Body of pancreas (tissue), 4 donors: Measurements from ENCODE around the gene AKT1. TPM values are rescaled to one million over a fixed set of nuclear protein-coding genes. Genes with fewer than 3 reads are reported as not detected.

Experiments
- ATAC-seq: fragments of 150-250 bp; one replicate; pipeline ENCODE4 v1.9.1; 2016
- DNase-seq, 4 donors: peaks; one replicate each; pipeline ENCODE4 v3.0.0-alpha.2; 2019
- H3K27ac ChIP-seq, 4 donors: fragments of 200-600 bp; sonication (generic); 1 replicate in 3 of 4; 2 replicates in 1 of 4; pipeline versions ENCODE4 v1.5.1 to v1.6.1; 2016 to 2019; ENCODE audit warnings: mild to moderate bottlenecking in 1 of 4, mixed read lengths in 1 of 4, moderate library complexity in 1 of 4
- H3K27me3 ChIP-seq, 2 donors: fragments of 200-600 bp; sonication (generic); one replicate each; pipeline ENCODE4 v1.6.0; 2016; ENCODE audit warnings: mild to moderate bottlenecking in 1 of 2
- H3K36me3 ChIP-seq, 2 donors: fragments of 200-600 bp; sonication (generic); replicated peaks in 1 of 2; 2 replicates each; pipeline ENCODE4 v1.5.1; 2016; ENCODE audit warnings: low read depth in 2 of 2; ENCODE audit not compliant: insufficient read depth in 1 of 2
- H3K4me1 ChIP-seq: fragments of 200-600 bp; sonication (generic); one replicate; pipeline ENCODE4 v1.6.0; 2016
- H3K4me3 ChIP-seq, 2 donors: fragments of 200-600 bp; sonication (generic); 1 replicate in 1 of 2; 2 replicates in 1 of 2; pipeline ENCODE4 v1.5.1; 2016 to 2019
- H3K9me3 ChIP-seq, 3 donors: fragments of 200-600 bp; sonication (generic); 1 replicate in 2 of 3; 2 replicates in 1 of 3; pipeline ENCODE4 v1.5.1; 2016
- POLR2A ChIP-seq, 3 donors: fragments of 450-650 bp; IDR thresholded peaks; one replicate each; pipeline ENCODE4 v1.6.1; 2016; ENCODE audit warnings: antibody characterized with exemption in 3 of 3, mild to moderate bottlenecking in 2 of 3
- WGBS, 2 donors: methylation state at CpG; one replicate each; pipeline ENCODE4 v1.1.5; 2017; 5-methylcytosine and 5-hydroxymethylcytosine counted together
- intact Hi-C: fragments of 100-400 bp; cut with DNase I; formaldehyde crosslinking; loops from one replicate; pipeline ENCODE4 v1.15.1; 2023
- total RNA-seq, 2 donors: library from RNA; depleted of rRNA; stranded (reverse); fragments of >200 nt; gene quantifications; one replicate each; pipeline ENCODE4 v1.1.0, GENCODE V29; 2016
- TF ChIP-seq, protein P1 (sequence below), 7 experiments: fragments of 450-650 bp in 4 of 7; fragments of 200-600 bp in 3 of 7; sonication (generic) in 3 of 7; IDR thresholded peaks; one replicate each; pipeline ENCODE4 v1.5.1; 2016 to 2019; ENCODE audit warnings: antibody characterized with exemption in 7 of 7

Gene AKT1
- total RNA-seq, 2 donors from 2014 or later, result 74.2 to 151 TPM

DNA sequence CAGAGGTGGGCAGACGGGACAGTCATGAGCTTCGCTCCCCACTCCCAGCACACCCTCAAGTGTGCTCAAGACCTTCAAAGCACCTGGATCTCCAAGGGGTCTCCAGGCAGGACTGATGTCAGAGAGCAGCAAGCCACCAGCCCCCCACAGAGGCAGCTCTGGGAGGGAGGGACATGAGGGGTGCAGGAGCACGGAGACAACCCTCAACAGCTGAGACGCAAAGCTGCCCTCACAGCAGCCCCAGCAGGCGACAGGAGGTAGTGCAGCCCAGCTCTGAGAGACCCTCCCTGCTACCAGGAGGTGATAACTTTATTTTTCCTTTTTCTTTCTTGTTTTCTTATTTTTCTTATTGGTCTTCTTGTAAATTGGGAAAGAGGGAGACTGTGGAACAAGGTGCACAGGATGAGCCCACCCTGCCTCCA is 24.7 kb downstream of the AKT1 start:
- TF ChIP-seq, protein P1, sequence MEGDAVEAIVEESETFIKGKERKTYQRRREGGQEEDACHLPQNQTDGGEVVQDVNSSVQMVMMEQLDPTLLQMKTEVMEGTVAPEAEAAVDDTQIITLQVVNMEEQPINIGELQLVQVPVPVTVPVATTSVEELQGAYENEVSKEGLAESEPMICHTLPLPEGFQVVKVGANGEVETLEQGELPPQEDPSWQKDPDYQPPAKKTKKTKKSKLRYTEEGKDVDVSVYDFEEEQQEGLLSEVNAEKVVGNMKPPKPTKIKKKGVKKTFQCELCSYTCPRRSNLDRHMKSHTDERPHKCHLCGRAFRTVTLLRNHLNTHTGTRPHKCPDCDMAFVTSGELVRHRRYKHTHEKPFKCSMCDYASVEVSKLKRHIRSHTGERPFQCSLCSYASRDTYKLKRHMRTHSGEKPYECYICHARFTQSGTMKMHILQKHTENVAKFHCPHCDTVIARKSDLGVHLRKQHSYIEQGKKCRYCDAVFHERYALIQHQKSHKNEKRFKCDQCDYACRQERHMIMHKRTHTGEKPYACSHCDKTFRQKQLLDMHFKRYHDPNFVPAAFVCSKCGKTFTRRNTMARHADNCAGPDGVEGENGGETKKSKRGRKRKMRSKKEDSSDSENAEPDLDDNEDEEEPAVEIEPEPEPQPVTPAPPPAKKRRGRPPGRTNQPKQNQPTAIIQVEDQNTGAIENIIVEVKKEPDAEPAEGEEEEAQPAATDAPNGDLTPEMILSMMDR (IDR thresholded peaks at IDR 0.05), result peak in 6 of 7 experiments; percentile 7 to 56 (median 26)
- no peak for TF ChIP-seq POLR2A (IDR thresholded peaks at IDR 0.05)
- H3K27ac ChIP-seq, result no peak overlapping the region
- peaks cover 9 to 13% of the 10 kb centered on the region in 2 donors for H3K36me3 ChIP-seq
- no peak overlapping the region for H3K4me3 ChIP-seq
- WGBS, 2 donors, result 94 to 98% methylated on average over 5 of the region's 5 CpGs
- ATAC-seq (no peak), DNase-seq (no peak)
- no peaks in the 10 kb centered on the region for H3K27me3 ChIP-seq
- intact Hi-C loops, result loop anchor here (5.0 kb wide), 1 partner anchor 51 kb away; no protein-coding TSS in a partner anchor
- peaks cover 38% of the 10 kb centered on the region for H3K4me1 ChIP-seq
- no peaks in the 10 kb centered on the region for H3K9me3 ChIP-seq

DNA sequence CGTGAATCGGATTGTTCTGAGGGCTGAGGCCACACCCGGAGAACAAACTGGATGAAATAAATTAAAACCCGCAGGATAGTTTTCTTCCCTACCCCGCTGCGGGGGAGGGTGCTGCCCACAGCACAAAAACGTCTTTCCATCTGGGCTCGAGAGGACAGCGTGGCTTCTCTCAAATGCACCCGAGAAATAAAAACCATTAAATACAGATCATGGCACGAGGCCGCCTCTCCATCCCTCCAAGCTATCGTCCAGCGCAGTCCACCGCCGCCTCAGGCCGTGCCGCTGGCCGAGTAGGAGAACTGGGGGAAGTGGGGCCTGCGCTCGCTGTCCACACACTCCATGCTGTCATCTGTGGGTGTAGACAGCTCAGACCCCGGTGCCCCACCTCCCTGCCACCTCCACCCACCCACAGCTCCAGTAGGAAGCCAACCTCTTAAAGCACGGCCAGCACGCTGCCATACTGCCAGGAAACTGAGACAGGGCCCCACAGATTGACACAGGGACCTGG is 25.4 kb downstream of the AKT1 start:
- Histone ChIP-seq H3K27me3 (no peaks in the 10 kb centered on the region), H3K4me1 (peaks cover 30% of the 10 kb centered on the region), H3K9me3 (no peaks in the 10 kb centered on the region), H3K36me3 (peaks cover 9 to 13% of the 10 kb centered on the region in 2 donors), H3K4me3 (no peak overlapping the region), H3K27ac (no peak overlapping the region)
- intact Hi-C loops, result loop anchor here (5.0 kb wide), 1 partner anchor 52 kb away; no protein-coding TSS in a partner anchor
- TF ChIP-seq, protein P1 (IDR thresholded peaks at IDR 0.05), result no peak
- no peak for TF ChIP-seq POLR2A (IDR thresholded peaks at IDR 0.05)
- WGBS, 2 donors, result 86 to 87% methylated on average over 18 to 20 of the region's 24 CpGs
- DNase-seq (no peak), ATAC-seq (no peak)

GRCh38 chr14:104769324-104770071 is 26.1 kb downstream of the AKT1 start:
- no peak overlapping the region for H3K27ac ChIP-seq
- ATAC-seq, result no peak

GRCh38 chr14:104768437-104769323 is 26.9 kb downstream of the AKT1 start:
- peaks cover 9 to 13% of the 10 kb centered on the region in 2 donors for H3K36me3 ChIP-seq
- peaks cover 16% of the 10 kb centered on the region for H3K4me1 ChIP-seq
- no peak for TF ChIP-seq POLR2A (IDR thresholded peaks at IDR 0.05)
- TF ChIP-seq, protein P1 (IDR thresholded peaks at IDR 0.05), result peak; percentile 87 to 95 (median 92)
- H3K4me3 ChIP-seq, result no peak overlapping the region
- intact Hi-C loops, result no loop called here
- no peaks in the 10 kb centered on the region for H3K27me3 ChIP-seq
- WGBS, 2 donors, result 13 to 47% methylated on average over 3 to 23 of the region's 25 CpGs
- no peaks in the 10 kb centered on the region for H3K9me3 ChIP-seq
- DNase-seq (peak; percentile 90 to 94 (median 92)), ATAC-seq (peak; percentile 94)
- H3K27ac ChIP-seq, result peak overlapping the region in 3 of 4 donors; percentile 7 to 50 (median 31)

More at GRCh38 chr14:104769324-104770071, 26.1 kb downstream of the AKT1 start:
- Histone ChIP-seq H3K9me3 (no peaks in the 10 kb centered on the region), H3K4me1 (peaks cover 24% of the 10 kb centered on the region), H3K36me3 (peaks cover 9 to 13% of the 10 kb centered on the region in 2 donors), H3K4me3 (no peak overlapping the region), H3K27me3 (no peaks in the 10 kb centered on the region)
- 76 to 82% methylated on average over 15 to 18 of the region's 18 CpGs for WGBS, 2 donors
- intact Hi-C loops, result loop anchor here (5.0 kb wide), 1 partner anchor 53 kb away; no protein-coding TSS in a partner anchor
- TF ChIP-seq, protein P1 (IDR thresholded peaks at IDR 0.05), result no peak
- no peak for TF ChIP-seq POLR2A (IDR thresholded peaks at IDR 0.05)
- DNase-seq, result no peak
